ENCODE data around the gene OFD1.

DNA sequence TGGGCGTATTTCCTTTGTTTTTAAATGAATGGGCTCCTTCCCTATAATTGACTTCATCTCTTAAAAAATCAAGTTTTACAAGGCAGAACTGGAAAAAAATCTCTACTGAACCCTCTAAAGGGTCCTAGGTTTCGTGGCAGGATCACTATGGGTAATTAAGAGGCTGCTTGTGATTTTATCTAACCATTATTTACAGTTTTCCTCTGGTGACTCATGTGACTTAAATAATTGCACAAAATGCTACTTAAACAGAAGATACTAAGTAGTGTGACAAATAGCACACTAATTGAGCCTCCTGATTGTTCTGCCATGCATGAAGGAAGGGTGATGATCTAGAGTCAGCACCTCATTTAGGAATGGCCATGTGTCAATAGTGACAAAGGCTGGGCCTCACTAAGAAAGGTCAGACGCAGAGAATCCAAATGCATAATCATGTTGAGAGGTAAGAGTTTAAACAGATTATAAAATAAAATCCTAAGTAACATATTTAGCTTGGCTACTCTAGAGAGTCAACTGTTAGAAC lies 35.5 kb downstream of the OFD1 start:
- TF ChIP-seq, protein P1, sequence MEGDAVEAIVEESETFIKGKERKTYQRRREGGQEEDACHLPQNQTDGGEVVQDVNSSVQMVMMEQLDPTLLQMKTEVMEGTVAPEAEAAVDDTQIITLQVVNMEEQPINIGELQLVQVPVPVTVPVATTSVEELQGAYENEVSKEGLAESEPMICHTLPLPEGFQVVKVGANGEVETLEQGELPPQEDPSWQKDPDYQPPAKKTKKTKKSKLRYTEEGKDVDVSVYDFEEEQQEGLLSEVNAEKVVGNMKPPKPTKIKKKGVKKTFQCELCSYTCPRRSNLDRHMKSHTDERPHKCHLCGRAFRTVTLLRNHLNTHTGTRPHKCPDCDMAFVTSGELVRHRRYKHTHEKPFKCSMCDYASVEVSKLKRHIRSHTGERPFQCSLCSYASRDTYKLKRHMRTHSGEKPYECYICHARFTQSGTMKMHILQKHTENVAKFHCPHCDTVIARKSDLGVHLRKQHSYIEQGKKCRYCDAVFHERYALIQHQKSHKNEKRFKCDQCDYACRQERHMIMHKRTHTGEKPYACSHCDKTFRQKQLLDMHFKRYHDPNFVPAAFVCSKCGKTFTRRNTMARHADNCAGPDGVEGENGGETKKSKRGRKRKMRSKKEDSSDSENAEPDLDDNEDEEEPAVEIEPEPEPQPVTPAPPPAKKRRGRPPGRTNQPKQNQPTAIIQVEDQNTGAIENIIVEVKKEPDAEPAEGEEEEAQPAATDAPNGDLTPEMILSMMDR (IDR thresholded peaks at IDR 0.05) = no peak
- TF ChIP-seq POLR2A (IDR thresholded peaks at IDR 0.05) = no peak

Measured in esophagus squamous epithelium (tissue), 4 donors.